Body of pancreas (tissue), 4 donors: ENCODE measurements around the gene GALR2. TPM values are rescaled to one million over a fixed set of nuclear protein-coding genes. Genes with fewer than 3 reads are reported as not detected.

Experiments used
- ATAC-seq: fragments of 150-250 bp; one replicate; pipeline ENCODE4 v1.9.1; 2016
- DNase-seq, 4 donors: peaks; one replicate each; pipeline ENCODE4 v3.0.0-alpha.2; 2019
- H3K27ac ChIP-seq, 4 donors: fragments of 200-600 bp; sonication (generic); 1 replicate in 3 of 4; 2 replicates in 1 of 4; pipeline versions ENCODE4 v1.5.1 to v1.6.1; 2016 to 2019; ENCODE audit warnings: mild to moderate bottlenecking in 1 of 4, mixed read lengths in 1 of 4, moderate library complexity in 1 of 4
- H3K27me3 ChIP-seq, 2 donors: fragments of 200-600 bp; sonication (generic); one replicate each; pipeline ENCODE4 v1.6.0; 2016; ENCODE audit warnings: mild to moderate bottlenecking in 1 of 2
- H3K36me3 ChIP-seq, 2 donors: fragments of 200-600 bp; sonication (generic); replicated peaks in 1 of 2; 2 replicates each; pipeline ENCODE4 v1.5.1; 2016; ENCODE audit warnings: low read depth in 2 of 2; ENCODE audit not compliant: insufficient read depth in 1 of 2
- H3K4me1 ChIP-seq: fragments of 200-600 bp; sonication (generic); one replicate; pipeline ENCODE4 v1.6.0; 2016
- H3K4me3 ChIP-seq, 2 donors: fragments of 200-600 bp; sonication (generic); 1 replicate in 1 of 2; 2 replicates in 1 of 2; pipeline ENCODE4 v1.5.1; 2016 to 2019
- H3K9me3 ChIP-seq, 3 donors: fragments of 200-600 bp; sonication (generic); 1 replicate in 2 of 3; 2 replicates in 1 of 3; pipeline ENCODE4 v1.5.1; 2016
- CTCF ChIP-seq, 7 experiments: fragments of 450-650 bp in 4 of 7; fragments of 200-600 bp in 3 of 7; sonication (generic) in 3 of 7; IDR thresholded peaks; one replicate each; pipeline ENCODE4 v1.5.1; 2016 to 2019; ENCODE audit warnings: antibody characterized with exemption in 7 of 7
- POLR2A ChIP-seq, 3 donors: fragments of 450-650 bp; IDR thresholded peaks; one replicate each; pipeline ENCODE4 v1.6.1; 2016; ENCODE audit warnings: antibody characterized with exemption in 3 of 3, mild to moderate bottlenecking in 2 of 3
- WGBS, 2 donors: methylation state at CpG; one replicate each; pipeline ENCODE4 v1.1.5; 2017; 5-methylcytosine and 5-hydroxymethylcytosine counted together
- intact Hi-C: fragments of 100-400 bp; cut with DNase I; formaldehyde crosslinking; loops from one replicate; pipeline ENCODE4 v1.15.1; 2023
- total RNA-seq, 2 donors: library from RNA; depleted of rRNA; stranded (reverse); fragments of >200 nt; gene quantifications; one replicate each; pipeline ENCODE4 v1.1.0, GENCODE V29; 2016

GALR2 gene
- total RNA-seq, 2 donors from 2014 or later = 0.52 TPM; not detected in 1

DNA sequence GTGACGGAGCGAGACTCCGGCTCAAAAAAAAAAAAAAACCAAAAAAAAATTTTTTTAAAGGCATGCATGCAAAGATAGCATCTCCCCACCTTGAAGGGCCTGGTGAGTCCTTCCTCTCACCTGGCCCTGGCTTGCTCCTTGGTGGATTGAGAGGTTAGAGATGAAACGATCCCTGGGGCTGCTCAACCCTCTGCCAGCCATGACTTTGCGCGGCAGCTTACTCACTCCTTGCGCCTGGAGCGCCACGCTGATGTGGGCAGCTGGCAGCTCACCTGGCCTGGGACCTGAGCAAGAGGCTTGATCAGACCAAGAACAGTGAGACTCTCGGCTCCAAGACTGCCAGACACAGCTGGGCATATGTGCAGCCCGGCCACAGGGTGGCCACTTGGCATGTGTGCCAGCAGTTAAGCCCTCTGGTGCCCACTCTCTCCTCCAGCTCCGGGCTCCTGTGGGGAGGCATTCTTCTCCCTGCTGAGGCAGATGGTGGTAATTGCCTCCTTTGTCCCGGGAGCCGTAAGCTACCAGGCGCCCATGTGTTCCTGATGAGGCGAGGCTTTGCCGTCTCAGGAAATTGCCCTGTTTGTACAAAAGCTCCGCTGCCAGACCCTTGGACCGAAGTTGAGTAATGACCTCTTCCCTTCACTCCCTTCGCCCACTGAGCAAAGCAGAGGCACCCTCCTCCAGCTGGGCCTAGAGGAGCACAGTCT, 42.4 kb upstream of the GALR2 start:
- 46 to 52% methylated on average over 19 to 20 of the region's 20 CpGs for WGBS, 2 donors
- no peak for TF ChIP-seq POLR2A (IDR thresholded peaks at IDR 0.05)
- peak in 5 of 7 experiments; percentile 18 to 47 (median 39) for TF ChIP-seq CTCF (IDR thresholded peaks at IDR 0.05)
- Histone ChIP-seq H3K27ac (peak overlapping the region in 2 of 4 donors; percentile 13 to 34), H3K9me3 (no peaks in the 10 kb centered on the region), H3K4me3 (no peak overlapping the region), H3K27me3 (no peaks in the 10 kb centered on the region), H3K4me1 (peaks cover 21% of the 10 kb centered on the region), H3K36me3 (no peaks in the 10 kb centered on the region)
- DNase-seq (peak; percentile 38 to 62 (median 54)), ATAC-seq (peak; percentile 51)
- intact Hi-C loops = no loop called here

DNA sequence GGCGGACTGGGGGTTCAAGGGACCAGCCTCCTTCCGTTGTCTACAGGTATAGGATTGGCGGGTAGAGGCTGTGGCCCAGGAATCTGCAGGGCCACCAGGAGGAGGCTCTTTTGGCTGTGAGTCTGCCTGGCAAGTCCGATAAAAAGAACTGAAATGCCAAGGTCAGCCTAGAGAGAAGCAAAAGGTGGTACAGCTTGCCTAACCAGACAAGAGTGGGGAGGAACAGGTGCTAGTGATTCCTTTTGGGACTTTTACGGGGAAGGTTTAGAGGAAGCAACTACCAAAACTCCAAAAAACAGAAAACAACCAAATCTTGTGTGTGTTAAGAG, 41.8 kb upstream of the GALR2 start:
- Histone ChIP-seq H3K4me1 (peaks cover 16% of the 10 kb centered on the region), H3K27ac (peak overlapping the region in 2 of 4 donors; percentile 13 to 34), H3K36me3 (no peaks in the 10 kb centered on the region), H3K27me3 (no peaks in the 10 kb centered on the region), H3K4me3 (no peak overlapping the region), H3K9me3 (no peaks in the 10 kb centered on the region)
- no peak for TF ChIP-seq POLR2A (IDR thresholded peaks at IDR 0.05)
- TF ChIP-seq CTCF (IDR thresholded peaks at IDR 0.05) = peak in 1 of 7 experiments; percentile 11
- ATAC-seq (peak; percentile 57), DNase-seq (peak in 2 of 4 donors; percentile 35 to 42)
- intact Hi-C loops = no loop called here
- WGBS, 2 donors = 18 to 43% methylated on average over 4 to 5 of the region's 5 CpGs

DNA sequence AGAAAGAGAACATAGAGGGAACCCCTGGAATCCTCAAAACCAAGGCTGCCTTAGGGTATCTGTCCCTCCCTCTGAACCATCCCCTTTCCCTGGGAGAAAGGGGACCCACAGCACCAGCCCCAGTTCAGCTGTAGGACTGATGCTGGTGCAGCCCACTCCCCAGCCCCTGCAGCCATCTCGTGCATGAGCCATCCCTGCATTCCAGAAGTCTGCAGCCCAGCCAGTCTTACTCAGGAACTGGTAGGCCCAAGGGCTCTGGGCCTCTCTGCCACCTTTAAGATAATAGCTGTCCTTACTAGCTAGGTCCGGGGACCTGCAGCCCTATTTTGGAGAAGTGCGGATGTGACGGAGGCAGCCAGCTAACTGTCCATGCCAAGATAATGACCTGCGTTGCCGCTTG, 41.4 kb upstream of the GALR2 start:
- Histone ChIP-seq H3K27me3 (no peaks in the 10 kb centered on the region), H3K4me3 (no peak overlapping the region), H3K36me3 (no peaks in the 10 kb centered on the region), H3K27ac (no peak overlapping the region), H3K9me3 (no peaks in the 10 kb centered on the region), H3K4me1 (peaks cover 16% of the 10 kb centered on the region)
- 98 to 99% methylated on average over 6 of the region's 6 CpGs for WGBS, 2 donors
- TF ChIP-seq POLR2A (IDR thresholded peaks at IDR 0.05) (no peak), CTCF (IDR thresholded peaks at IDR 0.05) (no peak)
- intact Hi-C loops = no loop called here
- no peak for DNase-seq
- ATAC-seq = no peak

GRCh38 chr17:76034428-76035350, 39.9 kb upstream of the GALR2 start:
- ATAC-seq (no peak), DNase-seq (no peak)
- Histone ChIP-seq H3K36me3 (peaks cover 0 to 12% of the 10 kb centered on the region in 2 donors), H3K4me3 (no peak overlapping the region), H3K27me3 (no peaks in the 10 kb centered on the region), H3K27ac (no peak overlapping the region), H3K9me3 (no peaks in the 10 kb centered on the region), H3K4me1 (peaks cover 16% of the 10 kb centered on the region)
- WGBS, 2 donors = 80 to 82% methylated on average over 10 to 13 of the region's 13 CpGs
- intact Hi-C loops = no loop called here
- no peak for TF ChIP-seq CTCF (IDR thresholded peaks at IDR 0.05)
- TF ChIP-seq POLR2A (IDR thresholded peaks at IDR 0.05) = no peak
